ENCODE data around the gene HHATL. TPM values are rescaled to one million over a fixed set of nuclear protein-coding genes. Genes with fewer than 3 reads are reported as not detected.

HHATL gene
- total RNA-seq, 1 donor from 2014 or later = not detected

DNA sequence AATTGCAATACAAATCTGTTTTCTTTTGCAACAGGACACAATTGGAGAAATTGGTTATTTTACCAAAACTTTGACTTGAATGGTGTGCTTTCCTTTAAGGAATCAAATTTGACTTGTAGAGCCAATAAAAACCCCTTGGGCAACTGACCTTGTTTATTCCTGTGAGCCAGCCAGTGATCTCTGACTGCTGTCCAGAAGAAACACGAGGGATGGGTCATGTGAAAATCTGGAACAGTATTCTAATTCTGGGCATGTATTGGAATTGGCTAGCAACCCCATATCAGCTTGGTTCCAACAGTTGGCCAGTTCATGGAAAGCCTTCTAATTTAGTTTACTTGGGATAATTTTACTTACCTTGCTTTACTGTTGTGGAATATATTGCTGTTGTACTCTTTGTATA, 19.1 kb upstream of the HHATL start:
- TF ChIP-seq CTCF (IDR thresholded peaks at IDR 0.05) = no peak
- Histone ChIP-seq H3K4me1 (peaks cover 0 to 10% of the 10 kb centered on the region in 2 donors), H3K27me3 (no peaks in the 10 kb centered on the region), H3K36me3 (no peaks in the 10 kb centered on the region), H3K9me3 (no peaks in the 10 kb centered on the region), H3K4me3 (no peak overlapping the region), H3K27ac (peak overlapping the region in 1 of 2 donors; percentile 40)
- DNase-seq (ENCODE audit: low spot score in 2 of 2) = peak in 1 of 2 donors; percentile 63
- intact Hi-C loops (cut with DNase I) = no loop called here

GRCh38 chr3:42720126-42720525, 17.5 kb upstream of the HHATL start:
- no peak for TF ChIP-seq CTCF (IDR thresholded peaks at IDR 0.05)
- no peaks in the 10 kb centered on the region for H3K36me3 ChIP-seq
- DNase-seq (ENCODE audit: low spot score in 2 of 2) = no peak
- H3K4me1 ChIP-seq = peaks cover 0 to 10% of the 10 kb centered on the region in 2 donors
- H3K27ac ChIP-seq = no peak overlapping the region
- no peak overlapping the region for H3K4me3 ChIP-seq
- no peaks in the 10 kb centered on the region for H3K27me3 ChIP-seq
- H3K9me3 ChIP-seq = no peaks in the 10 kb centered on the region
- intact Hi-C loops (cut with DNase I) = no loop called here

- H3K36me3 ChIP-seq = no peaks in the 10 kb centered on the region
- no peak for DNase-seq (ENCODE audit: low spot score in 2 of 2)
- intact Hi-C loops (cut with DNase I) = no loop called here
These were observed 16.4 kb upstream of the HHATL start for GRCh38 chr3:42719002-42719401.

DNA sequence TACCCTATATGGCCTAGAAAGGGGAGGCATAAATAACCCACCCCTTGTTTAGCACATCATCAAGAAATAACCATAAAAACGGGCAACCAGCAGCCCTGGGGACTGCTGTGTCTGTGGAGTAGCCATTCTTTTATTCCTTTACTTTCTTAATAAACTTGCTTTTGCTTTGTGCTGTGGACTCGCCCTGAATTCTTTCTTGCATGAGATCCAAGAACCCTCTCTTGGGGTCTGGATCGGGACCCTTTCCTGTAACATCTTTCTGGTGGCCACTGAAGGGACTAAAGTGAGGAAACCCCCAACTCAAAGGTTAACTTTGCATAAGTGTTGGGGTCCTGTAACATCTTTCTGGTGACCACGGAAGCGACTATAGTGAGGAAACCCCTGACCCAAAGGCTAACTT, 15.7 kb upstream of the HHATL start:
- no peak for TF ChIP-seq CTCF (IDR thresholded peaks at IDR 0.05)
- Histone ChIP-seq H3K4me1 (peaks cover 0 to 10% of the 10 kb centered on the region in 2 donors), H3K27ac (no peak overlapping the region), H3K36me3 (no peaks in the 10 kb centered on the region), H3K9me3 (no peaks in the 10 kb centered on the region), H3K4me3 (no peak overlapping the region), H3K27me3 (no peaks in the 10 kb centered on the region)
- DNase-seq (ENCODE audit: low spot score in 2 of 2) = no peak
- intact Hi-C loops (cut with DNase I) = no loop called here

More at GRCh38 chr3:42719002-42719401, 16.4 kb upstream of the HHATL start:
- no peak for TF ChIP-seq CTCF (IDR thresholded peaks at IDR 0.05)
- H3K27ac ChIP-seq = no peak overlapping the region
- no peaks in the 10 kb centered on the region for H3K9me3 ChIP-seq
- peaks cover 0 to 10% of the 10 kb centered on the region in 2 donors for H3K4me1 ChIP-seq
- no peak overlapping the region for H3K4me3 ChIP-seq
- H3K27me3 ChIP-seq = no peaks in the 10 kb centered on the region

DNA sequence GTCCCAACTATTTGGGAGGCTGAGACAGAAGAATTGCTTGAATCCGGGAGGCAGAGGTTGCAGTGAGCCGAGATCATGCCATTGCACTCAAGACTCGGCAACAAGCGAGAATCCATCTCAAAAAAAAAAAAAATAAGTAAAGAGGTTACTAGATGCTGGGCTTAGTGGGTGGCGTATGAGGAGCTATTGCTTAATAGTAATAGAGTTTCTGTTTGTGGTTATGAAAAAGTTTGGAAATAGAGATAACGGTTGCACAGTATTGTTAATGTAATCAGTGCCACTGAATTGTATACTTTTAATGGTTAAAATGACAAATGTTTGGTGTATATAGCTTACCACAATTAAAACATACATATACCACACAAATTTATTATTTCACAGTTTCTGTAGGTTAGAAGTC, 14.7 kb upstream of the HHATL start:
- no peaks in the 10 kb centered on the region for H3K9me3 ChIP-seq
- H3K4me3 ChIP-seq = no peak overlapping the region
- peaks cover 0 to 10% of the 10 kb centered on the region in 2 donors for H3K4me1 ChIP-seq
- H3K27ac ChIP-seq = no peak overlapping the region
- H3K27me3 ChIP-seq = no peaks in the 10 kb centered on the region
- intact Hi-C loops (cut with DNase I) = no loop called here
- no peak for DNase-seq (ENCODE audit: low spot score in 2 of 2)
- H3K36me3 ChIP-seq = no peaks in the 10 kb centered on the region
- TF ChIP-seq CTCF (IDR thresholded peaks at IDR 0.05) = no peak

Data from ascending aorta (tissue), 2 donors.